HEK293T (cell line): ENCODE data around the gene KDM2B.

ENCODE experiments used
- SP1 ChIP-seq: fragments of 450-650 bp; IDR thresholded peaks from 2 replicates; pipeline ENCODE4 v1.6.1; 2017
- TARDBP ChIP-seq: fragments of 450-650 bp; IDR thresholded peaks from 2 replicates; pipeline ENCODE4 v1.6.1; 2016
- ZNF384 ChIP-seq: fragments of 450-650 bp; IDR thresholded peaks from 2 replicates; pipeline ENCODE4 v1.6.1; 2016

DNA sequence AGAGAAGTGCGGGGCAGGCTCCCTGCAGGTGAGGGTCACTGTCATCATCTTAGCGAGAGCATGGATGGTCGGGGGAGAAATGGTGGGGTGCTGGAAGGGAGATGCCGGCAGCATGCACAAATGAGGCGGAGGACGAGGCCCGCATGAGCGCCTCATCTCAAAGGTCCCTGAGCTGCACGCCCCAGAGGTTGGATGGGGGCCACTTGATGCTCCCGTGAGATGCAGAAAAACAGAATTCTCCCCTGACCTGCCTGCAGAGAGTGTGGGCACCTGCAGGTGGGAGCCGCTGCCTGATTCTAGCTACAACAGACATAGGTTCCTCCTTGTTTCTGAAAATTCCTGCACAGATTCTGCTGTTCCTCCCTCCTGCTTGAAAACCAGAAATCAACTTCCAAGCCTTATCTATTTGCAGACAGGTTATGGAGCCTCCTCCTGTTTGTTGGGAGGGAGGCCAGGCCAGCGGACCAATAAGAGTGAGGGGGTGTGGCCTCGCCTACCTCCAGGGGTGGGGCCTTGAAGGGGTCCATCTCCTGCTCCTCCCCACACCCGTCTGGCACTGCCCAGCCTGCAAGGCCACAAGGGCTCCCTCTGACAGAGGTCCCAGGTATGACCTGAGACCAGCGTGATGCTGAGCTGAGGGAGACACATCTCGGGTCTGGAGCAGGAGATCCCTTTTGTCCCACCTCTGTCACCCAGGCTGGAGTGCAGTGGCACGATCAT lies 67.2 kb downstream of the KDM2B start:
- no peak for TF ChIP-seq SP1
- TF ChIP-seq ZNF384: no peak
- no peak for TF ChIP-seq TARDBP
